GM11168 (cell line): ENCODE measurements around the gene PLCB4.

ENCODE experiments used
- in situ Hi-C: fragments of 300-500 bp; cut with MboI; formaldehyde crosslinking; loops from one replicate; pipeline ENCODE4 v1.12.0; 2022; ENCODE audit warnings: low sequenced_read_pairs; ENCODE audit not compliant: unreplicated experiment

Gene PLCB4

DNA sequence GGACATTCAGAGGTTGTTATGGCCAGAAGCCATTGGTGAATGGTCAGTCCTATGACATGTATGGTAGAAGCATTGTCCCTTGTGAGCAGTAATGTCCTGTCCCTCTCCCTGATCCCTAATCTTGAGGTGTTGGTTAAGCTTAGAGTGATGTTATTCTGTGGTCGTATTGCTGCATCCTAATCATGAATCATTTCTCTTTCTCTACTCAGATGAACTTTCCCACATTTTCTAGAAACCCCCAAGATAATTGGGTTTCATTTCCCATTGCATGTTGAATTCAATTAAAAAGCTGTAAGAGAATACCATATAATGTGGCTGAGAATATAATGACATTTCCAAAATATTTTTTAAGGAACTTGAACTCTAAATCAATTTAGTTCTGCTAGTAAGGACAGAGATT lies 175.1 kb downstream of the PLCB4 start:
- in situ Hi-C loops: no loop called here

- in situ Hi-C loops: no loop called here
Measured at GRCh38 chr20:9244811-9245210, 175.9 kb downstream of the PLCB4 start.

- in situ Hi-C loops: no loop called here
Measured at GRCh38 chr20:9246731-9247130, 177.8 kb downstream of the PLCB4 start.

DNA sequence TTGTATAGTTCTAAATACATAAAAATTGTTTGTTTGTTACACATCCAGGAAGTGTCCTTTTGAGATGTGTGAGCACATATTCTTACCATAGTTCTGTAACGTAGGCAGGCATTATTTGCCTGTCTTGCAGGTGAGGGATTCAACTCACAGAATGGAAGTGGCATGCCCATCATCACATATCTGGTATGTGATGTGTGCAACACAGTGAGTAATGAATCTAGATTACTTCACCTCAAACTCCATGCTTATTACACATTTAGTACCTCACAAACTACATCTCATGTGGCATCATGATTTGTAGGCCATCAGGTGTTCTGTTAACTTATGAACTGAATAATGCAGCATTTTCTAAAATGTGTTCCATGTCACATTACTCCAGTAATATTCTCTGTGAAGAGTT lies 181.6 kb downstream of the PLCB4 start:
- in situ Hi-C loops: no loop called here

DNA sequence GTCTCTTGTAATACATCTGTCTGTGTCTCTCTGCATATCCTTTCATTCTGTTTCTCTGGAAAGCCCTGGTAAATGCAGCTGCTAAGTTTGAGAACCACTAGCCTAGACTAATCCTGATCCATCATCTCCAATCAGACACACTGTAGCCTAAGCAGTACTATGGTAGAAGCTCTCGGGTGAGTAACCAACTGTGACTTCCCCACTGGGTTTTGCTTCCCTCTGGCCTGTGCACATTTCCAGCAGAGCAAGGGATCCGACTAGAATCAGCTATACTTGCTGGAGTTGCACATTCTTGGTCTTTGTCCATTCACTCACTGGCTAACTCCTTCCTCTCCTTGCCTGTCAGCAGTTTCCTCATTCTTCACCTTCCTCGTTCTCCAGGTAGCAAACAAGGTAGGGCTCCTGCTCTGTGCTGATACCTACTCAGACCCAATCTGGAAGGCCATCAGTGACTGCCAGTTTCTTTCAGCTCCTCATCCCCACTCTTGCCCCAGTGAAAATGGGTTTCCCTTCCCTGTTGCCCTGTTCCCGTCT lies 184.2 kb downstream of the PLCB4 start:
- in situ Hi-C loops: no loop called here

- in situ Hi-C loops: no loop called here
Measured at GRCh38 chr20:9255171-9255570, 186.3 kb downstream of the PLCB4 start.

DNA sequence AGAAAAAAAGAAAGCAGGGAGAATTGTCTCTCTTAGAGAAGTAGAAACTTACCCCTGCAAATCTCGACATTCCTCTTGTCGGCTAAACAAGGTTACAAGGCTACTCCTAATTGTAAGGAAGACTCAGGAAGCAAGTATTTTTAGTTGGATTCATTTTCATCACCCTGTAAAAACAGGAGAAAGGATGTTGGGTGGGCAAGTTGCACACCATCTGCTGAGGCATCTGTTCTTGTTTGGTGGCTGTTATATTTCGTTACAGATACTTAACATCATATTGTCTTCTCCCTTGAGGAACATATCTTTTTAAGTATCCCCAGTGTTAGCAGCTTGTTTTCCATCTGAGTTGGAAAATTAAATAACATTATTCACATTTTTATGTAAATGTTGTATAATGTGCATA lies 187.5 kb downstream of the PLCB4 start:
- in situ Hi-C loops: no loop called here

DNA sequence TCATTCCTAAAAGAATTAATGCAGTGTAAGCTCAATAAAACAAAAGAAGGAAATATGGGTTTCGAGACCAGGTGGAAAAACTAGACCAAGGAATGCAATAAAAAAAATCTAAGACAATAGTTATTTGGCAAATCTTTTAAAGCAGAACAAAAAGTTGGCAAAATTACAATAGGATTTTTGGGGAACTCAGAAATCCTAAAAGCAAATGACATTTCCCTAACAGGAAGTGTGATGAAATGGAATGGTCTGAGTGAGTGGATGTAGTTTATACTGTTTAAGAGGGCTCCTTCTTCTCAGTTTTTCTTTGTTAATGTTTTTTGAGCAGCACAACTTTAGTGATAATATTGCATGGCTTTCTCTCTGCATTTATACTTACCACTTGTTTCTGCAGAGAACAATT lies 190.0 kb downstream of the PLCB4 start:
- in situ Hi-C loops: no loop called here

GRCh38 chr20:9260027-9260426 lies 191.1 kb downstream of the PLCB4 start:
- in situ Hi-C loops: no loop called here

- in situ Hi-C loops: no loop called here
Measured at GRCh38 chr20:9261781-9262180, 192.9 kb downstream of the PLCB4 start.

DNA sequence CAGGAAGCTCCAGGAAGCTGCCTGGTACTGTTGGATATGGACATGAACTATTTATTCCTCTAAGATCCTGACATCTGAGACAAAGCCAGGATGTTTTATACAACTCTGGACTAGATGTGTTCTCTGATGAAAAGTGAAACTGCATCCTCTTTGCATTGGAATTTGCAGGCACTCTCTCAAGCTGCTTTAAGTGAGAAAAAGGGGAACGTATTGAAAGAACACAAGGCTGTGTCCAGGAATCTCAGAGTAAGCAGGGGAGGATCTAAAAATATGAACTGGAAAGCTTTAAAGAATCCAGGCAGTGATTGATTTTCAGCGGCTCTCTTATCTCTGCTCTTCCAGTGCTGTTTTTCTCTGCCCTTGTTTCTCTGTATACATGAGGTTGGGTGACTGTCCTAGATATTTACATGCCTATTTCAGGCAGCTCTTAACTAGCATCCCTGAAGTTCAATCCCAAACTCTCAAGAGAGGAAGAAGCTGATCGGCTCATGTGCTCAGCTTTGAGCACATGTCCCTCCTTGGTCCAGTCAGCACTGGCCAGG lies 193.8 kb downstream of the PLCB4 start:
- in situ Hi-C loops: no loop called here

DNA sequence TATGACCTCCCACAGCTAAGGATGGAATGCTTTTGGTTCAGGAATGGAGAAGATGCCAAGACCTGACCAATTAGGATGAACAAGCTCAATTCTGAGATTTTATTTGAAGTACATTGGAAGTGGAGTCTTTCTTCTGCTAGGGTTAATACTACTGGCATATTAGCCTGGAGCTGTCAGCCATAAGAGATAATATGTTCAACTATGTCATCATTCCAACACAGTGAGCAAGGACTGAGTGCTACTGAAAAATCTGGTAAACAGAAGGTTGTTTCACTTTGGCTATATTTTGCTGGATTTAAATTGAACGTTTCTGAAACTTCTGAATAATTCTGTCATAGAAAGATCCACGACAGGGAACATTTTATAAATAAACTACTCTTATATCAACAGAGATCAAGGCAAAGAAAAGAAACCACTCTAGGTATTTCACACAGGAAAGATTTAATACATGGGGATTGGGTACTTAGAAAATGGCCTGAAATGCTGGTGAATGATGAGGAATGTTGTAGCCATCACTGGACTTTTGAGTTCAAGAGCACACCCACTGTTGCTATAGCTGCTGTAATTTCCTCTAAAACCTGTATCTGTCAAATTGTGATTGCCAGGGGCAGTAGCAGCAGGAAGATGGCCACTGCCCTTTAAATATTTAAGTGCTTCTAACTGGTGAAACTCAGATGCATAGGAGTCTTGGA lies 200.5 kb downstream of the PLCB4 start:
- in situ Hi-C loops: no loop called here

DNA sequence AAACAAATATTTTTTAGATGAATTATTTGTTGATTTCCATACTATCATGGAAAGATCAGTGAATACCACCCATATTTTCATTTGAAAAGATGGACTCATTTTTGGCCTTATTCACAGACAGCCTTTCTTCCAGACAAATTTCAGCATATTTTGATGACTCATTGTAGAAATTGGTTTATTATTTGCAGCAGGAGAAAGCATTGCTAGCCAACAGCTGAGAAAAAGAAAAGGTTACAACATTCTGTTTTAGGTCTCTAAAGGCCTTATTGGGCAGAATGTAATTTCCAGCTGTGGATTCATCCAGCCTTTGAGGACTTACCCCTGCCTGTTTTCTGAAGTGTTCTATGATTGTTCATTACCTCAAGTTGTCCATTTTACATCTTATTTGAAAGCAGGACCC lies 201.9 kb downstream of the PLCB4 start:
- in situ Hi-C loops: no loop called here

- in situ Hi-C loops: no loop called here
Measured at GRCh38 chr20:9276966-9277468, 208.1 kb downstream of the PLCB4 start.

DNA sequence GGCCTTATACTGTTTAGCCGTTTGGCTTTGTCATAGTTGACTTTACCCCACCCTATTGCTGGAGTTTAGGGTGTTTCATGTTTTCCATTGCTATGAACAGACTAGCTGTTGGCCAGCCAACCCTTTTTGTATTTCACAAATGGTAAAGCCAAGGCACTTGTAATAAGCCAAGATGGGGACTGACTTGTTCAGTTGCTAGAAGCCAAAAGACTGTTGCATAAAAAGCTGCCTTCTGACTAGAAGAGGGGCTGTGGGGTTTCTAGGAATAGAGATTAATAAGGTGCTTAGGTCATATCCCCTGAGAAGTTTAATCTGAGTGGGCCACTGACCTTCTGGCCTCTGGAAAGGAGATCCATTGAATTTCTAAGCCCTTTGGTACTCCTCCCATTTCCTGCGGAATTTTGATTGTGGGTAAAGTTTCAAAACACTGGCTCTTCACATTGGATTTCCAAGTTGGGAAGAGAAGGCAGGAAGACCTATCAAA lies 211.1 kb downstream of the PLCB4 start:
- in situ Hi-C loops: no loop called here

- in situ Hi-C loops: no loop called here
Measured at GRCh38 chr20:9280666-9281065, 211.8 kb downstream of the PLCB4 start.

- in situ Hi-C loops: no loop called here
Measured at GRCh38 chr20:9281803-9282202, 212.9 kb downstream of the PLCB4 start.

- in situ Hi-C loops: no loop called here
Measured at GRCh38 chr20:9285617-9286016, 216.7 kb downstream of the PLCB4 start.

DNA sequence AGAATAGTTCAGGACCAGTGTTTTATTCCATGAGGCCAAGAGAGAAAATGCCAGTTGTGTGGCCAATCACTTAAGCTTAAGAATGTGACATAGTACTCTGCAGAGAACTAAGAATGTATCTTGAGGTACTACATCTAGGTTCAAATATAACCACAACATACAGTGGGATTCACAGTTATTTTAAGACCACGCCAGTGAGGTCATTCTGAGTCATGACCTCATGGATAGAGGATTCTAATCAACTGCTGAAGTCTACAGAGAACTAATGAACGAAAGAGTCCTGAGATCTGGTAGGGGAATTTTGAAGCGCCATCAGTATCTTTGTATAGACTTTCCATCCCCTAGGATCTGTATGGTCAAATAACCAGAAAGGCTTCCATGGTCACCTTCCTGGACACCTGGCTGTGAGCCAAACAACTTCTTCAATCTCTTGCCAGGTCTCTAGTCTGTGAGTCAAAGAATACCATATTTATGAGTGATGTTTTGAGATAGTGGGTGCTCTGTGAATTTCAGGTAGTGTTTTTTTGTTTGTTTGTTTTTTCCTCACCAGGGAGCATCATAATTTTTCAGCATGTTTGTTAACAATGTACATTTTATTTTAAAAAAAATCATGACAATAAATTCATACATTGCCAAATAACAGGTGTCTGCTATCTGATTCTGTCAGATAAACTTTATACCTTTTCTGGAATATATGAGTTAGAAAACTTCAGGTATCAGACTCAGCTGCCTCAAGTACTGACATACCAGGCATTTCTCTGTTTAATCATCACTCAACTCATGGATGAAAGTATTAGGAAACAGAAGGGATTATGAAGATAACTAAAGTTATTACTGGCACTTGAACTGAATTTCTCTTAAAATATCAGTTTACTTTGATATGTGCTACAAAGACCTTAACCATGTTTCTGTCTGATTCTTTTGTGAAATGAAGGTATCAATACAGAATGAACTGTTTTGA lies 217.9 kb downstream of the PLCB4 start:
- in situ Hi-C loops: no loop called here

DNA sequence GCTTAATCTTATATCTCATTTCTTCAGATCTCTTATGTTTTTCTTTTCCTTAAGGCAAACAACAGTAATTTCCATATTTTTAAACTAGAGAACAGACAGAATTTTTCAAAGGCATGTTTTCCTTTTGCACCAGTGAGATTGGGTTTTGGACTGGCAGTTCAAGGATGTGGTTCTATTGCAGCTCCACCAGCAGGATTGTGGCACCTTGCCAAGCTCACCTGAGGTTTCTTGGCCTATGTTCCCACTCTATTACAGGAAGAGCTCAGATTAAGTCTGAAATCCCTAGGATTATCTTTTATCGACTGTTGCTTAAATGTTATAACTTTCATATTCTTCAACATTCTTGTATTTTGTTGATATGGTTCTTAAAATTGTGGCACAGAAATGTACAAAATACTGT lies 218.9 kb downstream of the PLCB4 start:
- in situ Hi-C loops: no loop called here

DNA sequence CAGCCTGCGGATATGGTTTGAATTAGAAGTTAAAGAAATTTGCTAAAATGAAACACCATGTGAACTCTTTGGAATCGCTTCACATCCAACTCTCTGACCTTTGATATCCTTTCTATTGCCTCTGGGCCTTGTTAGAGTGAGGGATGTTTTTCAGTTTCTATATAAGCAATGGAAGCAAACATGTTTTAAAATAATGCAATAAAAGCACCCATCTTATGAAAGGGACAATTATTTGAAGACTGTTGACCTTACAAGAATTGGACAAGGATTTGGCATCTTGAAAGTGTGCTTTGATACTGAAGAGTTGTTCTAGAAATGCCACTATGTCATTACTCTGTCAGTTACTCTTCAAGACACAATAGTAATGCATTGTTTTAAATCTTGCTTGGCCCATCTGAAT lies 221.4 kb downstream of the PLCB4 start:
- in situ Hi-C loops: no loop called here
